Nephron progenitor cell (in vitro differentiated cells): Measurements from ENCODE around the gene IGF2R.
A peak's percentile ranks its signal among the peaks of the same experiment; 100 is the strongest.

Experiments used
- DNase-seq: peaks from one replicate; pipeline ENCODE4 v3.0.0; 2021
- H3K27ac Mint-ChIP-seq: 2 replicates; pipeline ENCODE4 v1.8.0; 2021; ENCODE audit warnings: mild to moderate bottlenecking, moderate library complexity, mixed read lengths
- H3K27me3 Mint-ChIP-seq: 2 replicates; pipeline ENCODE4 v1.8.0; 2021; ENCODE audit warnings: mild to moderate bottlenecking, low read depth, mixed read lengths; ENCODE audit not compliant: poor library complexity
- H3K36me3 Mint-ChIP-seq: 2 replicates; pipeline ENCODE4 v1.8.0; 2021; ENCODE audit warnings: low read depth, mixed read lengths
- H3K4me1 Mint-ChIP-seq: 2 replicates; pipeline ENCODE4 v1.8.0; 2021; ENCODE audit warnings: mixed read lengths
- H3K4me3 Mint-ChIP-seq: 2 replicates; pipeline ENCODE4 v1.8.0; 2021; ENCODE audit warnings: mild to moderate bottlenecking, moderate library complexity, mixed read lengths
- H3K9me3 Mint-ChIP-seq: 2 replicates; pipeline ENCODE4 v1.8.0; 2021; ENCODE audit warnings: mild to moderate bottlenecking, moderate library complexity, mixed read lengths
- CTCF ChIP-seq: fragments of 200-600 bp; sonication (generic); IDR thresholded peaks from 2 replicates; pipeline ENCODE4 v1.5.0; 2021; ENCODE audit warnings: antibody characterized with exemption

IGF2R gene

GRCh38 chr6:159969921-159970320, 1.0 kb downstream of the IGF2R start:
- peak; percentile 45 for DNase-seq
- Mint-ChIP-seq H3K9me3 (no peaks in the 10 kb centered on the region), H3K4me3 (peak overlapping the region; percentile 95), H3K36me3 (no peaks in the 10 kb centered on the region), H3K27ac (peak overlapping the region; percentile 99), H3K27me3 (peaks cover 27% of the 10 kb centered on the region), H3K4me1 (peaks cover 50% of the 10 kb centered on the region)
- no peak for TF ChIP-seq CTCF

- Mint-ChIP-seq H3K36me3 (no peaks in the 10 kb centered on the region), H3K4me3 (peak overlapping the region; percentile 95), H3K27me3 (peaks cover 20% of the 10 kb centered on the region), H3K9me3 (no peaks in the 10 kb centered on the region), H3K4me1 (peaks cover 56% of the 10 kb centered on the region), H3K27ac (peak overlapping the region; percentile 99)
- DNase-seq, result no peak
- TF ChIP-seq CTCF, result no peak
These were observed 1.8 kb downstream of the IGF2R start for GRCh38 chr6:159970659-159971063.

- Mint-ChIP-seq H3K9me3 (no peaks in the 10 kb centered on the region), H3K36me3 (no peaks in the 10 kb centered on the region), H3K27ac (no peak overlapping the region), H3K4me3 (peak overlapping the region; percentile 70), H3K4me1 (peaks cover 61% of the 10 kb centered on the region), H3K27me3 (peaks cover 11% of the 10 kb centered on the region)
- TF ChIP-seq CTCF, result no peak
- DNase-seq, result no peak
These were observed 2.7 kb downstream of the IGF2R start for GRCh38 chr6:159971341-159972178.

GRCh38 chr6:159972506-159973268, 3.8 kb downstream of the IGF2R start:
- Mint-ChIP-seq H3K27me3 (peaks cover 4% of the 10 kb centered on the region), H3K4me3 (peak overlapping the region; percentile 10), H3K27ac (peak overlapping the region; percentile 61), H3K36me3 (no peaks in the 10 kb centered on the region), H3K9me3 (no peaks in the 10 kb centered on the region), H3K4me1 (peaks cover 72% of the 10 kb centered on the region)
- DNase-seq, result no peak
- no peak for TF ChIP-seq CTCF

- Mint-ChIP-seq H3K27ac (no peak overlapping the region), H3K4me3 (no peak overlapping the region), H3K9me3 (no peaks in the 10 kb centered on the region), H3K36me3 (no peaks in the 10 kb centered on the region), H3K27me3 (peaks cover 2% of the 10 kb centered on the region), H3K4me1 (peaks cover 79% of the 10 kb centered on the region)
- TF ChIP-seq CTCF, result no peak
- DNase-seq, result no peak
These were observed 4.5 kb downstream of the IGF2R start for GRCh38 chr6:159973406-159973805.
